GM12878 (cell line): ENCODE results near the gene GLI1. TPM values are rescaled to one million over a fixed set of nuclear protein-coding genes. Genes with fewer than 3 reads are reported as not detected.

Experiments used
- ATAC-seq: fragments of 200-7000 bp; cut with Tn5 transposase; 3 replicates; pipeline ENCODE4 v1.9.1; 2020; ENCODE audit warnings: mild to moderate bottlenecking, moderate library complexity
- BruUV-seq: library from RNA; stranded (reverse); fragments of 400-500 nt; replicated peaks from 2 replicates; lab custom pipeline; 2021; lab: Mats Ljungman, UMichigan
- CTCF ChIA-PET: fragments of 300-600 bp; sonication (Branson Sonifier 250); formaldehyde crosslinking; extraction: SDS; loops from one replicate; lab custom pipeline; 2021; ENCODE audit warnings: inconsistent platforms; lab: Yijun Ruan, JAX
- POLR2A ChIA-PET: fragments of 350-600 bp; formaldehyde crosslinking; extraction: SDS; loops from one replicate; lab custom pipeline; 2021; ENCODE audit warnings: inconsistent platforms; lab: Charles Lee
- RAD21 ChIA-PET: fragments of 300-600 bp; sonication (Branson Sonifier 250); formaldehyde crosslinking; loops from one replicate; lab custom pipeline; 2023; ENCODE audit warnings: antibody characterized with exemption; ENCODE audit not compliant: unreplicated experiment; lab: Charles Lee
- SMC1A ChIA-PET: fragments of 300-600 bp; sonication (Branson Sonifier 250); formaldehyde crosslinking; loops from one replicate; lab custom pipeline; 2023; ENCODE audit not compliant: unreplicated experiment, uncharacterized antibody; lab: Charles Lee
- DNase-seq: peaks from one replicate; pipeline ENCODE4 v3.0.0-alpha.2; 2011; ENCODE audit warnings: low read depth, low spot score
- FAIRE-seq: peaks from 3 replicates; lab custom pipeline; 2011; peaks lifted over from hg19 to GRCh38; lab: Jason Lieb, UNC
- H2AFZ ChIP-seq: 2 replicates; pipeline ENCODE4 v1.6.0; 2011; ENCODE audit warnings: low read depth, low read length, control low read depth; ENCODE audit not compliant: control insufficient read depth
- H3K27ac ChIP-seq: 2 replicates; pipeline ENCODE4 v1.5.1; 2011; ENCODE audit warnings: control low read depth; ENCODE audit not compliant: control insufficient read depth, insufficient read depth
- H3K27me3 ChIP-seq, 2 experiments: replicated peaks in 1 of 2; 2 replicates each; pipeline versions ENCODE4 v1.6.0 to v1.6.1; 2011; ENCODE audit warnings: low read length in 1 of 2; ENCODE audit not compliant: control insufficient read depth in 2 of 2, insufficient read depth in 2 of 2
- H3K36me3 ChIP-seq, 2 experiments: 2 replicates each; pipeline ENCODE4 v1.5.1; 2011; ENCODE audit warnings: low read length in 1 of 2; ENCODE audit not compliant: control insufficient read depth in 2 of 2, insufficient read depth in 2 of 2
- H3K4me1 ChIP-seq: 2 replicates; pipeline ENCODE4 v1.6.1; 2011; ENCODE audit warnings: mild to moderate bottlenecking, low read length, moderate library complexity, mixed read lengths; ENCODE audit not compliant: control insufficient read depth, insufficient read depth
- H3K4me2 ChIP-seq: 2 replicates; pipeline ENCODE4 v1.6.0; 2011; ENCODE audit warnings: control low read depth; ENCODE audit not compliant: control insufficient read depth, insufficient read depth
- H3K4me3 ChIP-seq: fragments of 200-600 bp; sonication (generic); 2 replicates; pipeline ENCODE4 v1.5.1; 2016
- H3K79me2 ChIP-seq: 2 replicates; pipeline ENCODE4 v1.6.0; 2011; ENCODE audit warnings: low read length; ENCODE audit not compliant: control insufficient read depth, insufficient read depth
- H3K9ac ChIP-seq: 2 replicates; pipeline ENCODE4 v1.8.0; 2011; ENCODE audit warnings: low read length, control low read depth, mixed read lengths; ENCODE audit not compliant: control insufficient read depth, insufficient read depth
- H3K9me3 ChIP-seq: replicated peaks from 3 replicates; pipeline ENCODE4 v1.5.1; 2011; ENCODE audit warnings: mild to moderate bottlenecking, low read length; ENCODE audit not compliant: control insufficient read depth, insufficient read depth
- H4K20me1 ChIP-seq: 2 replicates; pipeline ENCODE4 v1.6.0; 2011; ENCODE audit not compliant: control insufficient read depth, insufficient read depth
- CTCF ChIP-seq, 3 experiments: IDR thresholded peaks in 2 of 3; conservative IDR thresholded peaks in 1 of 3; 2 replicates each; pipeline ENCODE4 v1.5.1; 2011; ENCODE audit warnings: low read depth in 3 of 3, low read length in 3 of 3, mild to moderate bottlenecking in 3 of 3, control low read depth in 2 of 3, moderate library complexity in 2 of 3, inconsistent platforms in 1 of 3, mixed read lengths in 1 of 3; ENCODE audit not compliant: control insufficient read depth in 2 of 3, insufficient read depth in 1 of 3; ENCODE audit errors: extremely low read depth in 1 of 3
- HDAC6 ChIP-seq: fragments of 200-600 bp; sonication (generic); IDR thresholded peaks from one replicate; pipeline ENCODE4 v1.8.0; 2017; ENCODE audit warnings: antibody characterized with exemption; ENCODE audit not compliant: unreplicated experiment
- PKNOX1 ChIP-seq: fragments of 450-650 bp; IDR thresholded peaks from 2 replicates; pipeline ENCODE4 v1.6.1; 2016; ENCODE audit warnings: mild to moderate bottlenecking
- RCOR1 ChIP-seq: conservative IDR thresholded peaks from 2 replicates; pipeline ENCODE4 v1.6.1; 2012; ENCODE audit warnings: low read depth, low read length, improper control_type of control experiment
- SUZ12 ChIP-seq: fragments of 200-600 bp; sonication (generic); IDR thresholded peaks from one replicate; pipeline ENCODE4 v1.6.1; 2018; ENCODE audit warnings: antibody characterized with exemption, mild to moderate bottlenecking; ENCODE audit not compliant: unreplicated experiment
- ZBED1 ChIP-seq: IDR thresholded peaks from 2 replicates; pipeline ENCODE4 v1.6.1; 2016; ENCODE audit warnings: borderline replicate concordance
- ZBTB4 ChIP-seq: fragments of 450-650 bp; formaldehyde crosslinking; IDR thresholded peaks from 2 replicates; pipeline ENCODE4 v1.4.0; 2022; ENCODE audit warnings: mild to moderate bottlenecking, moderate library complexity
- WGBS: methylation state at CpG from one replicate; pipeline ENCODE4 v1.1.6; 2016; ENCODE audit warnings: low lambda C conversion rate; ENCODE audit not compliant: insufficient replicate concordance, insufficient coverage; ENCODE audit errors: missing lambda C conversion rate; 5-methylcytosine and 5-hydroxymethylcytosine counted together
- in situ Hi-C: fragments of 300-500 bp; cut with MboI; formaldehyde crosslinking; loops from 9 replicates; pipeline ENCODE4 v1.14.3; 2018; ENCODE audit warnings: mixed read lengths
- intact Hi-C: fragments of 100-400 bp; cut with micrococcal nuclease; formaldehyde crosslinking; loops from one replicate; pipeline ENCODE4 v1.14.2; 2022; ENCODE audit not compliant: unreplicated experiment
- polyA plus RNA-seq, 11 experiments: library from polyadenylated mRNA; depleted of rRNA in 4 of 11; unstranded in 6 of 11; stranded (reverse) in 5 of 11; fragments of >200 nt; fragmentation: Nextera tagmentation in 4 of 11; fragmentation: Illumina TruSeq in 1 of 11; extraction: Ambion mirVana in 4 of 11; extraction: Trizol in 1 of 11; gene quantifications; 1 replicate in 1 of 11; 2 replicates in 10 of 11; pipeline versions ENCODE4 v1.2.1 to v1.2.3, GENCODE V29; 2011 to 2016; ENCODE audit warnings: inconsistent platforms in 2 of 11, missing spikeins in 2 of 11, low read depth in 1 of 11
- total RNA-seq, 4 experiments: library from RNA; depleted of rRNA in 3 of 4; stranded (reverse); fragments of >200 nt in 3 of 4; fragmentation: Illumina TruSeq in 1 of 4; extraction: Trizol in 1 of 4; gene quantifications; 2 replicates each; pipeline versions ENCODE4 v1.2.1 to v1.2.3, GENCODE V29; 2013 to 2021
- TF ChIP-seq, protein P1 (sequence below): fragments of 450-650 bp; IDR thresholded peaks from 2 replicates; pipeline ENCODE4 v1.6.1; 2017; ENCODE audit warnings: borderline replicate concordance

Gene GLI1
- total and polyA plus RNA-seq, 10 of the 15 experiments (the other 5 are each of a cell fraction or from before 2014, with no cell fraction given): 0.27 to 1.2 (median 0.49) TPM

DNA sequence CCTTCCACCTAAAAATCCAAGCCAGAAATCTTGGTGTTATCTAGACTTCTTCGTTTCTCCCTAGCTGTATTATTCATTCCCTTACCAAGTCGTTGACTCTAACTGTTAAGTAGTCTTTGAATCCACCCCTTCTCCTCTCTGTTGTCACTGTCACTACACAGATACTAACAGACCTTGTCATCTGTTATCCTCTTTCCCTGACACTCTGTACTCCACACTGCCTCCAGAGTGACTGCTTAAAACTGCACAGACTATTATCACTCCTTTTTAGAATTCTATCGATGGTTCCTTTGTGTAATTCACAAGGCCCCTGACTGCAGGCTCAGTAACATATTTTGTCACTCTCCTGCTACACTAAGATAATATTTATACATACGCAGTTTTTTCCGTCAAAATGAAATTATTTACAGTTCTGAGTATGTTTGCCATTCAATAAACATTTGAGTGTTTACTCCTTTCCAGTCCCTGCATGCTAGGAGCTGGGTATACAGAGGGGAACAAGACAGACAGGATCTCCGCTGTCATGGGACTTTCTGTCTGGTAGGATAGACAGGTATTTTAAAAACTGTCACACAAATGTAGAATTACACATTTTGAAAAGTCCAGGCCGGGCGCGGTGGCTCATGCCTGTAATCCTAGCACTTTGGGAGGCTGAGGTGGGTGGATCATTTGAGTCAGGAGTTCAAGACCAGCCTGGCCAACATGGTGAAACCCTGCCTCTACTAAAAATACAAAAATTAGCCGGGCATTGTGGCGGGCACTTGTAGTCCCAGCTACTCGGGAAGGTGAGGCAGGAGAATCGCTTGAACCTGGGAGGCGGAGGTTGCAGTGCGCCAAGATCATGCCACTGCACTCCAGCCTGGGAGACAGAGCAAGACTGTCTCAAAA lies 32.1 kb downstream of the GLI1 start:
- Histone ChIP-seq H3K27ac (no peak overlapping the region), H4K20me1 (no peaks in the 10 kb centered on the region), H3K27me3 (no peaks in the 10 kb centered on the region), H3K9me3 (no peaks in the 10 kb centered on the region), H2AFZ (no peak overlapping the region), H3K79me2 (peaks cover 17% of the 10 kb centered on the region), H3K4me3 (no peak overlapping the region), H3K4me1 (peaks cover 6% of the 10 kb centered on the region), H3K9ac (no peak overlapping the region)
- intact Hi-C loops: no loop called here
- RAD21 ChIA-PET: no interaction called here
- in situ Hi-C loops: no loop called here
- 91% methylated on average over 15 of the region's 15 CpGs for WGBS
- ATAC-seq (peak; percentile 44), DNase-seq (no peak)
- TSS peak; percentile 22 for BruUV-seq
- no peak for TF ChIP-seq SUZ12
- TF ChIP-seq ZBED1: no peak
- TF ChIP-seq PKNOX1: peak; percentile 66
- peak in 2 of 3 experiments; percentile 23 to 34; a peak in 3 of 6 replicates for TF ChIP-seq CTCF (IDR thresholded peaks at IDR 0.05 in 2 of 3, conservative IDR thresholded peaks at IDR 0.05 in 1 of 3; ENCODE audit: control insufficient read depth in 2 of 3, extremely low read depth in 1 of 3, insufficient read depth in 1 of 3, low read depth in 3 of 3, low read length in 3 of 3)
- TF ChIP-seq RCOR1: no peak
- TF ChIP-seq HDAC6: no peak
- TF ChIP-seq, protein P1, sequence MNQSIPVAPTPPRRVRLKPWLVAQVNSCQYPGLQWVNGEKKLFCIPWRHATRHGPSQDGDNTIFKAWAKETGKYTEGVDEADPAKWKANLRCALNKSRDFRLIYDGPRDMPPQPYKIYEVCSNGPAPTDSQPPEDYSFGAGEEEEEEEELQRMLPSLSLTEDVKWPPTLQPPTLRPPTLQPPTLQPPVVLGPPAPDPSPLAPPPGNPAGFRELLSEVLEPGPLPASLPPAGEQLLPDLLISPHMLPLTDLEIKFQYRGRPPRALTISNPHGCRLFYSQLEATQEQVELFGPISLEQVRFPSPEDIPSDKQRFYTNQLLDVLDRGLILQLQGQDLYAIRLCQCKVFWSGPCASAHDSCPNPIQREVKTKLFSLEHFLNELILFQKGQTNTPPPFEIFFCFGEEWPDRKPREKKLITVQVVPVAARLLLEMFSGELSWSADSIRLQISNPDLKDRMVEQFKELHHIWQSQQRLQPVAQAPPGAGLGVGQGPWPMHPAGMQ: no peak
- no peak for TF ChIP-seq ZBTB4 (CRISPR knock-in tag)
- TF ChIP-seq, all 136 proteins: peak for 2
- POLR2A ChIA-PET: interaction anchor here (0.6 to 0.8 kb wide), 3 partner anchors 27 to 766 kb away, joined by 4 to 6 read pairs (median 5); no protein-coding TSS in a partner anchor
- no peak for FAIRE-seq
- H3K4me2 ChIP-seq: no peak overlapping the region
- H3K36me3 ChIP-seq: peaks cover 6 to 19% of the 10 kb centered on the region in 2 experiments
- CTCF ChIA-PET: no interaction called here
- SMC1A ChIA-PET: interaction anchor here (1.1 to 1.2 kb wide), 3 partner anchors 11 to 223 kb away, joined by 3 read pairs; no protein-coding TSS in a partner anchor
